GM18502 (cell line): ENCODE data around the gene PIK3C2B.
A peak's percentile ranks its signal among the peaks of the same experiment; 100 is the strongest.

Source experiments
- ATAC-seq: cut with Tn5 transposase; IDR thresholded peaks from one replicate; pipeline ENCODE4 v1.9.1; 2021; ENCODE audit warnings: mild to moderate bottlenecking; ENCODE audit not compliant: unreplicated experiment, poor library complexity

PIK3C2B gene

DNA sequence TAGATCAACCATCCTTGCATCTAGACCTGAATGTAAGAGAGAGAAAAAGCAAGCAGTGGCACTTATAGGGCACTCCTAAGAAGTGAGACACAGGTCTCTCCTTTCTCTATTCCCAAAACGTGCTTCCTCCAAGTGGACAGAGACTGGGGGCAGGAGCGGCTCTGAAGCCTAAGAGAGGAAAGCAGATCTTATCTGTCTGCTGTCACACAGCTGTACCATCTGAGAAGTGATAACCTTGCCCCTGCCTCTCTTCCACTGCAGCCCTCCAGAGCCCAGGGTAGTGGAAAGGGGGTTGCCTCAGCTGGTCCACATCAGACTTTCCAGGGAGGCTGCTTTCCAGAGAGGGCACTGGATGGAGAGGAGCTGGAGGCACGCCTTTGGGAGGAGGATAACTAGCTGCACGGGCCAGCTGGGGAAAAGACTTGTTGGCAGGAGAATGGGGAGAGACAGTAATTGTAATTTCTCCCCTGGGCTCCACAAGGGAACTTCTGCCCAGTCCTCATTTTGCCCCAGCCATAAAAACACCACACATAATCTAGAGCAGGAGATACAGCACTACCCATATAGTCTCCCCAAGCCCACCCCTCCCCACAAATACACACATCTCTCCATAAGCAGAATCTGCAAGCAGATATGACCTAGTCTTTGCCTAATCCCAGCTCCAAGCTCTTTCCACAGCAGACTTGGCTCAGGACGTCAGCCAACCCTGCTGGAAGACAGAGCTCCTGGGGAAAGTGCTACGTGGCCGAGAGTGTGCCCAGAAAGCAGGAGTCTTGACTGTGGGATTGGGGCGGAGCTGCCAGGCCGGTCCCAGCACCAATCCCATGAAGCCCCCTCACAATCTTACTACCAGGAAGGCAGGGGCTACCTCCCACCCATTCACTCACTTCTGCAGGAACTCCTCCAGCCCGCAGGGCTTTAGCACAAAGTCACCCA, 31.2 kb downstream of the PIK3C2B start:
- ATAC-seq, result no peak

DNA sequence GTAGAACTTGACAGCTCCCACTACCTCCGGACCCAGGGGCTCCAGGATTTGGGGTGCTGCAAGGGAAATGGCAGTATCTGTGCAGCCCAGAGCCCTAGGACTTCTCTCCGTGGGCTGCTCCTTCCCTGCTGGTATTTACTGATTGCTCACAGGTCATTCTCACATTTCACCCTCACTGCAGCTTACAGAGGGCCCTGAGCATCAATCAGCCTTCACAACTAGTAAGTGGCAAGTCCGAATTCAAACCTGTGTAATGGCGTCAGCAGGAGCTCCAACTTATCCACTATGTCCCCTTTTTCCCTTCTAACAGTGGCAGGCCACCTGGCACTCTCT, 32.4 kb downstream of the PIK3C2B start:
- ATAC-seq, result no peak

DNA sequence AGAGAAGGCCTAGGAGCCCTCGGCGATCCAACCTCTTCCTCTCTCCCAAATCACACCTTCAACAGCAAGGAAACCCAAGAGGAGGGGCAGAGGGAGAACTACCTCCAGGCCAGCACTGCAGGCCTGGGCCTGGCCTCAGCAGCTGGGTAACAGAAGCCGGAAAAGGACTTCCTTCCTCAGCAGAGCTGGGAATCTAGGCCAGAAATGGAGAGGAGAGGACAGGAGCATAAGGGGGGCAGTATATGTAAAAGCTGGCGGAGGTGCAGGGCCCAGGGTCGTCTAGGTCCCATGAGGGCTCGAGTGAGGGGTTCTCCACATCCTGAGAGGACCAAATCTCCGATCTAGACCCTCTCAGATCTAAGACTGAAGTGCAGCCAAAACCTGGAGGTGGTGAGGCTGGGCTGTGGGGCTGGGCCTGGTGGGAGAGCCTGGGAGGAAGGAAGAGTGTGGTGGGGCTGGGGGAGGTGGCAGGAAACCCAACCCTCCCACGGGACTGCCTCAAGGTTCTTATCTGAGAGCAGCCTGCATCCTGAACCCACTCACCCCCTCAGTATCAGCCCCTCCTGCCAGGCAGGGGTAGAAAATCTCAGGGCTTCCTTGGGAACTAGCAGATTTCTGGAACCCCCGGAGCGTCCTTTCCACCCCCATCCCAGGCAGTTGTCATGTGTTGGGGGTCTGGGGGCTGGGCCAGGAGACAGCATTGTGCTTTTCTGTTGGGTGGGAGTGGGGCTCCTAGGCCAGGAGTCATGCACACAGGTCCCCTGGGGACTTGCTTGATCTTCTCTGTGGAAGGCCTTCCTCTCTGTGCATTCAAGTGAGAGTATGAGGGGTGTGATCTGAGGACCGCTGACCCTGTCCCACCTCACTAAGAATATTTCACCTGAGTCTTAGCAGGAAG, 33.0 kb downstream of the PIK3C2B start:
- peak; percentile 33 for ATAC-seq

DNA sequence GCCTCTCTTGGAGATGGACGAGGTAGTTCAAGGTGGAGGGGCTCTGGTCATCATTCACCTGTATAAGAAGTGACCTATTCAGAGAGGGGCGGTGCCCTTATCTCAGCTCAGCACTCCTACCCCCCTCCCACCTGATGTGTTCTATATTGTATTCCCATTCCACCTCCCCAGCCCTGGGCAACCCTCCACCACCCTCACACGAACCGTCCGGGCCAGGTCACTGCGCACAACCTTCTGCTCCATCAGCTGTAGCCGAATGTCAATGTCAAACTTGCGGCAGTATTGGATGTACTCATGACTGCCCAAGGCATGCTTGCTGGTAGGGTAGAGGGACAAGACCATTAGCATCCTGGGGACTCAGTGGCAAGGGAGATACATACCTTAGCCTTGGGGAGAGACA, 34.3 kb downstream of the PIK3C2B start:
- ATAC-seq, result no peak

DNA sequence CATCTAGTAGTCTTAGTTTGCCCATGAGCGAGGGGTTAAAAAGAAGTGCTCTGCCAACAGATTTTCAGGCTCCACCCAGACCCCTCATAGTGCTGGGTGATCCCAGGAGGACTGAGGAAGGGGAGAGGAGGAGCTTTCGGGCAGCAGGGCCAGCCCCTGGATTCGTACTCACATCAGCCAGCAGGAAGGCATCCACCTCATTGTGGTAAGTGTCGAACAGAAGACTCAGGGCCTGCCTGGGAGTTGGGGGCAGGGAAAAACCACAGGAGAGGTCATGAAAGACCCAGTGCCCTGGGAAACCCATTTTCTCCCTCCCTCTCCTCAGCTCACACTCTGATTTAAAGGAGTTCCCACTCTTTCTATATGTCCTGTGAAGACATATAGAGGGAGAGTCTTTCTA, 34.9 kb downstream of the PIK3C2B start:
- ATAC-seq, result no peak

DNA sequence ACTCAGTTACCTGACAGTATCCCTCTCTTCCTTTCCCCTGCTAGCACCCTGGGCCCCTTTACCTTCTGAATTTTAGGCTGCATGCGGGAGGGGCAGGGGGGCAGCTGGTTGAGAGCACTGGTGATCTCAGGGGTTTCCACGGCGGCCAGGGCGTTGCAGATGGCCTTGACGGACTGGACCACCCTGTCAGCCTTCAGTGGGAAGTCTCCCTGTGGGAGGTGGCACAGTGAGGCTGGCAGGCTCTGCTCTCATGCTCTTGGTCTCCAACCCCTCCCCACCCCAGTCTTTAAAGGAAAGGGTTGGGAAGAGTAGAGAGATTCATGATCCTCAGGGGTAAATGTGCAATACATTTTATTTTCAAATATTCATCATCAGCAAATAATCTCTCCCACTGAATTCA, 36.9 kb downstream of the PIK3C2B start:
- no peak for ATAC-seq

DNA sequence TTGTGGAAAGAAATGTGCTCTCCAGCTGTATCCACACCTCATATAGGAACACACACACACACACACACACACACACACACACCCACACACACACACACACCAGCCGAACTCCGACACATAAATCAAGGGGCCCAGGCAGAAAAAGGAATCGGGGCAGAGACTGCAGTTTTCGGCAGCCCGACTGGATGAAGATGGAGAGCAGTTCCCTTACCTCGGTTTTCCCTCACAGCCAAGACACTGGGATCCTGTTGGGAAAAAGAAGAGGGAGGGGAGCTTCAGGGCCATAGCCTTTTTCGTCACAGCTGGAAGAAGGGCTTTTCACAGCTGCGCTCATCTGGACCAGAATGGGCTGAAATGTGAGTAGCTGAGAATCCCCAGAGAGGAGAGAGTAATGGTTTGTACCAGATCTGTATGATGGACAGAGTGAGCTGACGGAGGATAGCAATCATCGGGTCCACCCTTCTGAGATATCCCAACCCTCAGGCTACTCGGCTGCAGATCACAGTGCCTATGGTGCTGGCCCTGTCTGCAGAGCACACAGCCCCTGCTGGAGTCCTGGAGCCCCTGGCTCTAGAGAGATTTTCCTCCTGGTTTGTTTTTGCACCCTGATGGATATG, 37.7 kb downstream of the PIK3C2B start:
- ATAC-seq, result no peak

DNA sequence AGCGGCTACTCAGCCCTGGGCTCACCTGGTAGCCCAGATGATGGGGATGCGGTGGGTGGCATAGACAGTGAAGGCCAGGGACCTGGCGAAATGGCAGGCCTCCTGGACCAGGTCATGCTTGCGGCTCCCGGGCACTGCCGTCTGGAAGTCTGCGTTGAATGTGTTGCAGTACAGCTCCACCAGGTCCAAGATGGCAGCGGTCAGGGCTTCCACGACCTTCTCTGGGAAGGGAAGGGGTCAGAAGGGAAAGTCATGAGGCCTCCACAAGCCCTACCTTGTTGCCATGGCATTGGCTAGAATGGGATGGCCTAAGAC, 38.8 kb downstream of the PIK3C2B start:
- no peak for ATAC-seq

DNA sequence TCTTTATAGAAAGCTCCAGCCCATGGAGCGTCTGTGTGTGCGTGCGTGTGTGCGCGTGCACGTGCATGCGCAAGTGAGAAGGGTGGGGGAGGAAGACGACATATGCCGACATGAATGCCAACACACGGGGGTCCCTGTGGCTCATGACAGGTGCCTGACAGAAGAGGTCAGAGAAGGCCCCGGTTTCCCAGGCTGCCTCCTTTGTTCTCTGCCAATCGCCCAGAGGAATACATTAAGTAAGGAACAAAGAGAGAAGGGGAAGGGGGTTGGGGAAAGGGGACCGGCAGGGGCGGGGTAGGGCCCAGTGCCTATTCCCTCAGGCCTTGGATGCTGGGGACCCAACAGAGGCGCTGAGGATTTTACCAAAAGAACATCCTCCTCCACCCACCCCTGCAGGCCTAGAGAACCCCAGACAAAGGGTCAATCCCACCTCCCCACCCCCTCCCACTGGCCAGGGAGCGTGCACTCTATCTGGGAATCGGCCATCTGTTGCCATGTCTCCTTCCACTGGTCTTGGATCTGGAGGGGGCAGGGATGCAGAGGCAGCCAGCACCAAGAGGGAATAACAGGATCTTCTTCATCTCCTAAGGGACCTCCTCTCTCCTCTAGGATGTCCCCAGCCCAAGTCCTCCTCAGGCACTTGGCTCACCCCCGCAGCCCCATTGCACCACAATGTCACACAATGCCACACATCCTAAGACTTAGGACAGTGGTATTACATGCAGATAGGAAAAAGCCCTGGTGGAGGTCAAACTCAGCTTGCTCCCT, 39.4 kb downstream of the PIK3C2B start:
- ATAC-seq, result no peak

DNA sequence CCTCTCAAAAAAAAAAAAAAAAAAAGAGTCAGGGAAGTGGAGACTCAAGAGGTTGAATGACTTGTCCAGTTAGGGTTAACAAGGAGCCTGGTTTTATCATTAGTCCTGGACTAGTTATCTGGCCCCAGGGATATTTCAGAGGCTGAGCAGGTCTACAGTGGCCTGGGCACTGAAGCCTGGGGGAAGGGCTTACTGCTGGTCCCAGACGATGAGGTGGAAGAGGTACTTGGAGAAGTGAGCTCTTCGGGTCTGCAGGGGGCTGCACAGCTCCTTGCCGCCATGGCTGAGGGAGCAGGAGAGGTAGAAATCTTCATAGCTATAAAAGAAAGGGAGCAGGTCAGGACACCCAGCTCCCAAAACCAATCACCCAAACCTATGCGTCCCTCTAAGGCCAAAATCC, 40.1 kb downstream of the PIK3C2B start:
- no peak for ATAC-seq

DNA sequence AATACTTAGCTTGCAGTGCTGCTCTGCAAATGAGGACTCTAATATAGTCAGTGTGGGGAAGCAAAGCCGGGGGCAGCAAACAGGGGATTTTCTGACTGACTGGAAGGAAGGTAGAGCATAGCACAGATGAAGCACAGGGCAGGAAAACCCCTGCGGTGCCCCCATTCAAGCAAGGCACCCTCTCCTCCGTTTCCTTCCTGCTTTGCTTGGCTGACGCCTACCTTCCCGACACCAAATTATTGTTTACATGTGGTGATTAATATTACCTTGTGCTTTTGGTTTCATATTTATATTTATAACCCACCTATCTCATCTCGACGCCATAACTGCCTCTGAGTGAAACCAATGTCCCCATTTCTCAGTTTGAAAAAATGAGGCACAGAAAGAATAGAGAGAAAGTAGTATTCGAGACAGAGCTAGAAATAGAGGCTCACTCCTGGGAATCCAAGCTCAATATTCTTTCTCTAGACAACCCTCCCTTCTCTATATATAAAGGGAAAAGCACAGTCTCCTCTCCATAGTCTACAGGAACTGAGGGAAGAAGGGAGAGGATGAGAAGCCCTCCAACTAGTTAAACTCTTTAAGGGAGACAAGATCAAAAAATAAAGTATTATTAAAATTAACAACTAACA, 41.3 kb downstream of the PIK3C2B start:
- ATAC-seq, result peak; percentile 78

DNA sequence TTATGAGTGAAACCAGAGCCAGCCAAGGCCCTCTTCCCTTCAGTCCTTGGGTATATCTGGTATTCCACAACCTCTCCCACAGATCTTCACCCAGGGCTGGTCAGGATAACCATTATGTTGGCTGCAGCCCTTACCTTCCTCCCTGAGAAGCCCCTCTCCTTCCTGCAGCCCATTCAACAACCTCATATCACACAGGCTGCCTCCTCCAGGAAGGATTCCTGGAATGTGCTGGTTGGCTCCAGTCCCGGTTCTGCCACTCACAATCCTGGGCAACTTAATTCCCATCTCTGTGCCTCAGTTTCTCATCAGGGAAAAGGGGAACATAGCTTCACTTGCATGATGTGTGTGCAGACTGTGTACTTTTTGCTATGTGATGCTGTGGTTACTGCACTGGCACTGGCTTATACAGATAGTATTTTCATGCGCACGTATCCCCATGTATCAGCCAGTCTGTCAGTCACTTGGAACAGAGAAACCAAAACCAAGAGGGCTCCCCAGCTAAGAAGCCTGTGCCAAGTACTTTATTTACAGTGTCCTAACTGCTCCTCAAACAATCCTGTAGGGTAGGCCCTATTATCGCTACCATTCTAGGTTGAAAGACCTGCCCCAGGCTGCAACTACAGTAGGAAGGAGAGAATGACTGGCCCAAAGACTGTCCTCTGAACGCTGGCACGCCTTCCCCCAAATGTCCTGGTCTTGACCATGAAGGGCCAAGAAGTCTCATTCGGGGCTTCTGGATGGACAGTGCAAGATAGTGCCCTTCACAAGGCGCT, 43.1 kb downstream of the PIK3C2B start:
- ATAC-seq, result no peak

DNA sequence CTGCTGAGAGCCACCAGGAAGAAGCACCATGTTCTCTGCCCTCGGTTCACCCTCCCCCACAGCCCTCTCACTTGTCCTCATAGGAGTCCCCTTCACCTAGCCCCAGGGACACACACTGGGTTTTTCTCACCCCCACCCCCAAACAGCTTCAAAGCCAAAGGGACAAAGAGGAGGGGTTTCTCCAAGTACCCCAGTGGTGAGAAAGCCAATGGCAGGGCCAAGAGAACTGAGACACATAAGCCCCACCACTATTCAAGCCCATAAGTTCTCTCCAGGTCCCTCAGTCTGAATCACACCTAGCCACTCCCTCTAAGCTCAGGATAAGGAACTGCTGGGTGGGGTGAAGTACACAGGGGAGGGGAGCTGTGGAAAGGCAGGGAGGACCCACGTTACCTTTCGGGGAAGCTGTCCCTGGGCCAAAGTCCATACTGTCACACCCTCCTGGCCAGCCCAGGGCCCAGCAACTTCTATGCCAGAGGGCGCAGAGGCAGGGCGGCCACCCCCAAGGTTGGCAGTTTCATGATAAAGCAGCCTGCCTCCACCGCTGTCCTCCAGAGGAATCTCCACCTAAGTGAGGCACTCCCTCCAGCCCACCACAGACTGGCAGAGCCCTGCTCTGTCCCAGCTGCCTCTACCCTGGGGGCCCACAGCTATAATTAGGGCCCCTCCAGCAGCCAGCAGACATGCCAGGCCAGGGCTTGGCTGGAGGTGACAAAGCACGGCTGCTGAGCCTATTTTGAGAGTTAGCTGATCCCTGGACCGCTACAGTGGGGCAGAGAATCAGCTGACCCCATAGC, 43.9 kb downstream of the PIK3C2B start:
- no peak for ATAC-seq

DNA sequence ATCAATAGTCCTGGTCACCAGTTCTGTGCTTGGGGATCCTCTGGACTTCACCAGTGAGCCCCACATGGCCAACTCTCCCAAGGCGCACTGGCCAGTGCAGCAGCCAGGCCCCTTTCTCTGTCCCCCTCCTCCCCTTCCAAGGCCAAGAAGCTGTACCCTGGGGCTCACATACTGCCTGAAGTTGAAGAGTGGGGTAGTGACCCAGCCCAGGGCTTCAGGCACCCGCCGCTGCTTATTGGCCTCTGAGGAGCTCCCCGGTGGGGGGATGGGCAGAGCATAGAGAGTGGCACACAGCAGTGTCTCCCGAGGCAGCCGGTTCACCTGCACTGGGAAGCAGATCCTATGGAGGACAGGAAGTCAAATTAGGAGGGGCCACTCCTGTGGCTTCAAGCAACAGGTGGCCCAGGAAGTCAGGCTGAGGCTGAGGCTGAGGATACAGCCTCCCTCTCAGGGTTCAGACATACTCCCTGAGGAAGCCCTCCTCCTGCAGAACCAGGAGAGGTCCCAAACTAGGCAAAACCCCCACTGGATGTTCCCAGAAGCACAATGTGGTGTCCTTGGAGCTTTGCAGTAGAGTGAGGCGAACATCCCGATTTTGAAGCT, 44.8 kb downstream of the PIK3C2B start:
- no peak for ATAC-seq

DNA sequence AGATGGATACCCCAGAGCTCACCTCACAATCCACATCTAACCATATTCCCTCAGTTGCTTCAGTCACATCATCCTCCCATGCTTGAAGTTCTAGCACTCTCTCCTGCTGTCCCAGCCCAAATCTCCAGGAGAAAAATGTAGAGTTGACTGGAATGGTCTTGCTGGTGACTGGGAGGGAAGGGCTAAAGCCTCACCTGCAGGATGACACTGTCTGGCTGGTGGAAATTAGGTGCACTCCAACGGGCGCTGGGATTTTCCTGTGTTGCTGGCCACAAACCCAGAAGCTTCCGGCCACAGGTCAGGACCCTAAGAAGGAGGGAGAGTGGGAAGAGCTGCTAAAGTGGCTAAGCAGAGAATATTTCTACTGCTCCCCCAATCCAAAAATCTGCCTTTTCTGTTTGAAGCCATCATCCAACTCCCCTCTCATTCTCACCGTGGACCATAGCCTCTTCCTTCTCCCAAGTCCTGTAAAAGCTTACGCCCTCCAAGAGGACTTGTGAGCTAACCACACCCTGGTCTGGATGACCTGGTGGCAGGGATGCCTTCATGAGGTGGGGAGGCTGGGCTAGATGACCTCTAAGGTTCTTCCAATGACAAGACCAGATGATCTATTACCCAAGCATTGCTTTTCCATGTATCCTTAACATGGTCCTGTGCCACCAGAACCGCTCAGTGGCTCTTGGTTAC, 45.5 kb downstream of the PIK3C2B start:
- no peak for ATAC-seq

DNA sequence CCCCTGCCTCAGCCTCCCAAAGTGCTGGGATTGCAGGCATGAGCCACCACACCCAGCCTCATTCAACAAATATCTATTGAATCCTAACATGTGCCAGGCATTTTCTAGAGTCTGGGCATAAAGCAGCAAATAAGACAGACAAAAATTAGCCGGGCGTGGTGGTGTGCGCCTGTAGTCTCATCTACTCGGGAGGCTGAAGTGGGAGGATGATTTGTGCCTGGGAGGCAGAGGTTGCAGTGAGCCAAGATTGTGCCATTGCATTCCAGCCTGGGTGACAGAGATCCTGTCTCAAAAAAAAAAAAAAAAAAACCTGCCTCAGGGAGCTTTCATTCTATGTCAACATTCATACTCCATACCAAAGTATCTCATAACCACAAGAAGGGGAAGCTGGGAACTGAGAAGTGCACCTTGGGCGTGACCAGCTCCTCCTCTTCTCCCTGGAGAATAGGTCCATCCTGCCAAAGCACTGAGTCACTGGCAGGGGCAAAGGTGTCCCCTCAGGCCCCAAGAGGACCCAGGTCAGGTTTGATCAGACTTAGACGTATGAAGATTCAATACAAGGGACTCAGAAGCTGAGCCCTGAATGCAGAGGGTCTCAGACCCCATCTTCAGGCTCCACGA, 46.2 kb downstream of the PIK3C2B start:
- no peak for ATAC-seq

DNA sequence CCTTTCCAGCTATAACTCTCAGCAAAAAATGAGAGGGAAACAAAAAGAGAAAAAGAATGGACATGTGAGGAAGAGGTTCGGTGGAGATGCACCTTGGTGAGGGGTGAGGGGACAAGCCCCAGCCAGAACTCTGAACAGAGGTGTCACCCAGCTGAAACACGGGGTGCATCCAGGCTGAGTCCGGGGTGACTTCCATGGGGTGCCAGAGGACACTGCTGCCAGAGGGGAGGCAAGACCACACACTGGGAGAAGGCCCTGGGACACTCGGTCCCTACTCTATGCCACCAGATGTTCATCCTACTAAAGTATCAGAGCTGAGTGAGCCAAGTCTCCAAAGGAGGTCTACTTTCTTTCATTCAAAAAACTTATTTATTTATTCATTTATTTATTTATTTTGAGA, 46.9 kb downstream of the PIK3C2B start:
- no peak for ATAC-seq
